GM12878 (cell line): ENCODE data around the gene LMCD1. TPM values are rescaled to one million over a fixed set of nuclear protein-coding genes. Genes with fewer than 3 reads are reported as not detected.

ENCODE experiments used
- ATAC-seq: fragments of 200-7000 bp; cut with Tn5 transposase; 3 replicates; pipeline ENCODE4 v1.9.1; 2020; ENCODE audit warnings: mild to moderate bottlenecking, moderate library complexity
- BruUV-seq: library from RNA; stranded (reverse); fragments of 400-500 nt; replicated peaks from 2 replicates; lab custom pipeline; 2021; lab: Mats Ljungman, UMichigan
- CTCF ChIA-PET: fragments of 300-600 bp; sonication (Branson Sonifier 250); formaldehyde crosslinking; extraction: SDS; loops from one replicate; lab custom pipeline; 2021; ENCODE audit warnings: inconsistent platforms; lab: Yijun Ruan, JAX
- POLR2A ChIA-PET: fragments of 350-600 bp; formaldehyde crosslinking; extraction: SDS; loops from one replicate; lab custom pipeline; 2021; ENCODE audit warnings: inconsistent platforms; lab: Charles Lee
- RAD21 ChIA-PET: fragments of 300-600 bp; sonication (Branson Sonifier 250); formaldehyde crosslinking; loops from one replicate; lab custom pipeline; 2023; ENCODE audit warnings: antibody characterized with exemption; ENCODE audit not compliant: unreplicated experiment; lab: Charles Lee
- SMC1A ChIA-PET: fragments of 300-600 bp; sonication (Branson Sonifier 250); formaldehyde crosslinking; loops from one replicate; lab custom pipeline; 2023; ENCODE audit not compliant: unreplicated experiment, uncharacterized antibody; lab: Charles Lee
- DNase-seq: peaks from one replicate; pipeline ENCODE4 v3.0.0-alpha.2; 2011; ENCODE audit warnings: low read depth, low spot score
- FAIRE-seq: peaks from 3 replicates; lab custom pipeline; 2011; peaks lifted over from hg19 to GRCh38; lab: Jason Lieb, UNC
- H2AFZ ChIP-seq: 2 replicates; pipeline ENCODE4 v1.6.0; 2011; ENCODE audit warnings: low read depth, low read length, control low read depth; ENCODE audit not compliant: control insufficient read depth
- H3K27ac ChIP-seq: 2 replicates; pipeline ENCODE4 v1.5.1; 2011; ENCODE audit warnings: control low read depth; ENCODE audit not compliant: control insufficient read depth, insufficient read depth
- H3K27me3 ChIP-seq, 2 experiments: replicated peaks in 1 of 2; 2 replicates each; pipeline versions ENCODE4 v1.6.0 to v1.6.1; 2011; ENCODE audit warnings: low read length in 1 of 2; ENCODE audit not compliant: control insufficient read depth in 2 of 2, insufficient read depth in 2 of 2
- H3K36me3 ChIP-seq, 2 experiments: 2 replicates each; pipeline ENCODE4 v1.5.1; 2011; ENCODE audit warnings: low read length in 1 of 2; ENCODE audit not compliant: control insufficient read depth in 2 of 2, insufficient read depth in 2 of 2
- H3K4me1 ChIP-seq: 2 replicates; pipeline ENCODE4 v1.6.1; 2011; ENCODE audit warnings: mild to moderate bottlenecking, low read length, moderate library complexity, mixed read lengths; ENCODE audit not compliant: control insufficient read depth, insufficient read depth
- H3K4me2 ChIP-seq: 2 replicates; pipeline ENCODE4 v1.6.0; 2011; ENCODE audit warnings: control low read depth; ENCODE audit not compliant: control insufficient read depth, insufficient read depth
- H3K4me3 ChIP-seq: fragments of 200-600 bp; sonication (generic); 2 replicates; pipeline ENCODE4 v1.5.1; 2016
- H3K79me2 ChIP-seq: 2 replicates; pipeline ENCODE4 v1.6.0; 2011; ENCODE audit warnings: low read length; ENCODE audit not compliant: control insufficient read depth, insufficient read depth
- H3K9ac ChIP-seq: 2 replicates; pipeline ENCODE4 v1.8.0; 2011; ENCODE audit warnings: low read length, control low read depth, mixed read lengths; ENCODE audit not compliant: control insufficient read depth, insufficient read depth
- H3K9me3 ChIP-seq: replicated peaks from 3 replicates; pipeline ENCODE4 v1.5.1; 2011; ENCODE audit warnings: mild to moderate bottlenecking, low read length; ENCODE audit not compliant: control insufficient read depth, insufficient read depth
- H4K20me1 ChIP-seq: 2 replicates; pipeline ENCODE4 v1.6.0; 2011; ENCODE audit not compliant: control insufficient read depth, insufficient read depth
- CBFB ChIP-seq: IDR thresholded peaks from 2 replicates; pipeline ENCODE4 v1.6.1; 2016; ENCODE audit warnings: antibody characterized with exemption, low read depth
- MYC ChIP-seq: IDR thresholded peaks from 2 replicates; pipeline ENCODE4 v1.6.1; 2011; ENCODE audit warnings: mild to moderate bottlenecking, low read length, moderate library complexity, inconsistent platforms; ENCODE audit not compliant: insufficient read depth, insufficient replicate concordance, insufficient read length, severe bottlenecking
- NRF1 ChIP-seq: conservative IDR thresholded peaks from 2 replicates; pipeline ENCODE4 v1.6.1; 2011; ENCODE audit warnings: mild to moderate bottlenecking, low read depth, low read length, improper control_type of control experiment
- POLR2AphosphoS2 ChIP-seq: IDR thresholded peaks from 2 replicates; pipeline ENCODE4 v1.6.1; 2011; ENCODE audit warnings: low read depth, mild to moderate bottlenecking, low read length, improper control_type of control experiment, moderate library complexity
- RBBP5 ChIP-seq: fragments of 200-600 bp; sonication (generic); conservative IDR thresholded peaks from 2 replicates; pipeline ENCODE4 v1.6.1; 2016
- SREBF1 ChIP-seq: IDR thresholded peaks from 2 replicates; pipeline ENCODE4 v1.6.1; 2012; ENCODE audit warnings: mild to moderate bottlenecking, low read length
- ZNF217 ChIP-seq: fragments of 450-650 bp; IDR thresholded peaks from 2 replicates; pipeline ENCODE4 v1.6.1; 2017; ENCODE audit warnings: antibody characterized with exemption, mild to moderate bottlenecking
- WGBS: methylation state at CpG from one replicate; pipeline ENCODE4 v1.1.6; 2016; ENCODE audit warnings: low lambda C conversion rate; ENCODE audit not compliant: insufficient replicate concordance, insufficient coverage; ENCODE audit errors: missing lambda C conversion rate; 5-methylcytosine and 5-hydroxymethylcytosine counted together
- in situ Hi-C: fragments of 300-500 bp; cut with MboI; formaldehyde crosslinking; loops from 9 replicates; pipeline ENCODE4 v1.14.3; 2018; ENCODE audit warnings: mixed read lengths
- intact Hi-C: fragments of 100-400 bp; cut with micrococcal nuclease; formaldehyde crosslinking; loops from one replicate; pipeline ENCODE4 v1.14.2; 2022; ENCODE audit not compliant: unreplicated experiment
- polyA plus RNA-seq, 11 experiments: library from polyadenylated mRNA; depleted of rRNA in 4 of 11; unstranded in 6 of 11; stranded (reverse) in 5 of 11; fragments of >200 nt; fragmentation: Nextera tagmentation in 4 of 11; fragmentation: Illumina TruSeq in 1 of 11; extraction: Ambion mirVana in 4 of 11; extraction: Trizol in 1 of 11; gene quantifications; 1 replicate in 1 of 11; 2 replicates in 10 of 11; pipeline versions ENCODE4 v1.2.1 to v1.2.3, GENCODE V29; 2011 to 2016; ENCODE audit warnings: inconsistent platforms in 2 of 11, missing spikeins in 2 of 11, low read depth in 1 of 11
- total RNA-seq, 4 experiments: library from RNA; depleted of rRNA in 3 of 4; stranded (reverse); fragments of >200 nt in 3 of 4; fragmentation: Illumina TruSeq in 1 of 4; extraction: Trizol in 1 of 4; gene quantifications; 2 replicates each; pipeline versions ENCODE4 v1.2.1 to v1.2.3, GENCODE V29; 2013 to 2021
- TF ChIP-seq, protein P1 (sequence below): fragments of 450-650 bp; IDR thresholded peaks from 2 replicates; pipeline ENCODE4 v1.6.1; 2016; ENCODE audit warnings: mild to moderate bottlenecking, moderate library complexity, borderline replicate concordance
- TF ChIP-seq, protein P2 (sequence below): fragments of 450-650 bp; formaldehyde crosslinking; IDR thresholded peaks from 2 replicates; pipeline ENCODE4 v1.4.0; 2020; ENCODE audit warnings: mild to moderate bottlenecking, moderate library complexity
- TF ChIP-seq, protein P3 (sequence below): fragments of 450-650 bp; IDR thresholded peaks from 2 replicates; pipeline ENCODE4 v1.6.1; 2018; ENCODE audit warnings: borderline replicate concordance, mild to moderate bottlenecking; ENCODE audit not compliant: partially characterized antibody
- TF ChIP-seq, protein P4 (sequence below): IDR thresholded peaks from 2 replicates; pipeline ENCODE4 v1.6.1; 2011; ENCODE audit warnings: low read depth, low read length, improper control_type of control experiment, borderline replicate concordance

The LMCD1 gene
- total and polyA plus RNA-seq, 10 of the 15 experiments (the other 5 are each of a cell fraction or from before 2014, with no cell fraction given), result 0.27 to 6.4 (median 1.7) TPM

DNA sequence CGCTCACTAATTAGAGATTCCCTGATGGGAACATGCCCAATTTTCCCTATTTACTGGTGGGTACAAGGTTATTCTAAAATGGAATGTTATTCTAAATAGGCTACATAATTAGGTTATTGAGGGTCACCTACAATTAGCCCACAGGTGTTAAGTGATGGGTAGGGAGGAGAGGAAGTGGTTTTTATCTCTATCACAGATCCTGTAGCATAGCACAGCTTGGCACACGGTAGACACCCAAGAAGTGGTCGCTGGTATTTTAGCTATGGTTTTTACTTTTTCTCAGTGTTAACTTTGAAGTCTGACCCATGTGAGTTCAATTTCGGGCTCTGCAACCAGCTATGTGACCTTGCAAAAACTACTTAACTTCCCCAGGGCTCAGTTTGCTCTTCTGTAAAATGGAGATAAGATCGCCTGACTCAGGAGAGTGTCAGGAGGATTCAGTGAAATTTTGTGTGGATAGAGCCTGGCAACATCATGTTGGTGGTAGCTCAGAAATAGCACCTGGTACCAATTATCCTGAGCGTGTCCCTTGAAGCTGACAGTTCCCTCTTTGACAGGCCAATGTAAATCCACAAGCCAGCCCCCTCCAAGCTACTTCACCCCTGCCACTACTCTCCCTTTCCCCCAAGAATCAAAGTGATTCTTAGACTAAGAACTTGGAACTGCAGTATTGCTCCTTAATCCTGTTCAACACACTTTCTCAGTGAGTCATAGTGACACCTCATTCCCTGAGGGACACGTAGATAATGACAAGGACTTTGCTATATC lies 8.7 kb upstream of the LMCD1 start:
- WGBS, result 35% methylated on average over 7 of the region's 7 CpGs
- TF ChIP-seq MYC (no peak), SREBF1 (no peak), CBFB (no peak), NRF1 (no peak), RBBP5 (no peak), POLR2AphosphoS2 (no peak), ZNF217 (no peak)
- TF ChIP-seq, protein P1, sequence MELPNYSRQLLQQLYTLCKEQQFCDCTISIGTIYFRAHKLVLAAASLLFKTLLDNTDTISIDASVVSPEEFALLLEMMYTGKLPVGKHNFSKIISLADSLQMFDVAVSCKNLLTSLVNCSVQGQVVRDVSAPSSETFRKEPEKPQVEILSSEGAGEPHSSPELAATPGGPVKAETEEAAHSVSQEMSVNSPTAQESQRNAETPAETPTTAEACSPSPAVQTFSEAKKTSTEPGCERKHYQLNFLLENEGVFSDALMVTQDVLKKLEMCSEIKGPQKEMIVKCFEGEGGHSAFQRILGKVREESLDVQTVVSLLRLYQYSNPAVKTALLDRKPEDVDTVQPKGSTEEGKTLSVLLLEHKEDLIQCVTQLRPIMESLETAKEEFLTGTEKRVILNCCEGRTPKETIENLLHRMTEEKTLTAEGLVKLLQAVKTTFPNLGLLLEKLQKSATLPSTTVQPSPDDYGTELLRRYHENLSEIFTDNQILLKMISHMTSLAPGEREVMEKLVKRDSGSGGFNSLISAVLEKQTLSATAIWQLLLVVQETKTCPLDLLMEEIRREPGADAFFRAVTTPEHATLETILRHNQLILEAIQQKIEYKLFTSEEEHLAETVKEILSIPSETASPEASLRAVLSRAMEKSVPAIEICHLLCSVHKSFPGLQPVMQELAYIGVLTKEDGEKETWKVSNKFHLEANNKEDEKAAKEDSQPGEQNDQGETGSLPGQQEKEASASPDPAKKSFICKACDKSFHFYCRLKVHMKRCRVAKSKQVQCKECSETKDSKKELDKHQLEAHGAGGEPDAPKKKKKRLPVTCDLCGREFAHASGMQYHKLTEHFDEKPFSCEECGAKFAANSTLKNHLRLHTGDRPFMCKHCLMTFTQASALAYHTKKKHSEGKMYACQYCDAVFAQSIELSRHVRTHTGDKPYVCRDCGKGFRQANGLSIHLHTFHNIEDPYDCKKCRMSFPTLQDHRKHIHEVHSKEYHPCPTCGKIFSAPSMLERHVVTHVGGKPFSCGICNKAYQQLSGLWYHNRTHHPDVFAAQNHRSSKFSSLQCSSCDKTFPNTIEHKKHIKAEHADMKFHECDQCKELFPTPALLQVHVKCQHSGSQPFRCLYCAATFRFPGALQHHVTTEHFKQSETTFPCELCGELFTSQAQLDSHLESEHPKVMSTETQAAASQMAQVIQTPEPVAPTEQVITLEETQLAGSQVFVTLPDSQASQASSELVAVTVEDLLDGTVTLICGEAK, result no peak
- TF ChIP-seq, protein P2, sequence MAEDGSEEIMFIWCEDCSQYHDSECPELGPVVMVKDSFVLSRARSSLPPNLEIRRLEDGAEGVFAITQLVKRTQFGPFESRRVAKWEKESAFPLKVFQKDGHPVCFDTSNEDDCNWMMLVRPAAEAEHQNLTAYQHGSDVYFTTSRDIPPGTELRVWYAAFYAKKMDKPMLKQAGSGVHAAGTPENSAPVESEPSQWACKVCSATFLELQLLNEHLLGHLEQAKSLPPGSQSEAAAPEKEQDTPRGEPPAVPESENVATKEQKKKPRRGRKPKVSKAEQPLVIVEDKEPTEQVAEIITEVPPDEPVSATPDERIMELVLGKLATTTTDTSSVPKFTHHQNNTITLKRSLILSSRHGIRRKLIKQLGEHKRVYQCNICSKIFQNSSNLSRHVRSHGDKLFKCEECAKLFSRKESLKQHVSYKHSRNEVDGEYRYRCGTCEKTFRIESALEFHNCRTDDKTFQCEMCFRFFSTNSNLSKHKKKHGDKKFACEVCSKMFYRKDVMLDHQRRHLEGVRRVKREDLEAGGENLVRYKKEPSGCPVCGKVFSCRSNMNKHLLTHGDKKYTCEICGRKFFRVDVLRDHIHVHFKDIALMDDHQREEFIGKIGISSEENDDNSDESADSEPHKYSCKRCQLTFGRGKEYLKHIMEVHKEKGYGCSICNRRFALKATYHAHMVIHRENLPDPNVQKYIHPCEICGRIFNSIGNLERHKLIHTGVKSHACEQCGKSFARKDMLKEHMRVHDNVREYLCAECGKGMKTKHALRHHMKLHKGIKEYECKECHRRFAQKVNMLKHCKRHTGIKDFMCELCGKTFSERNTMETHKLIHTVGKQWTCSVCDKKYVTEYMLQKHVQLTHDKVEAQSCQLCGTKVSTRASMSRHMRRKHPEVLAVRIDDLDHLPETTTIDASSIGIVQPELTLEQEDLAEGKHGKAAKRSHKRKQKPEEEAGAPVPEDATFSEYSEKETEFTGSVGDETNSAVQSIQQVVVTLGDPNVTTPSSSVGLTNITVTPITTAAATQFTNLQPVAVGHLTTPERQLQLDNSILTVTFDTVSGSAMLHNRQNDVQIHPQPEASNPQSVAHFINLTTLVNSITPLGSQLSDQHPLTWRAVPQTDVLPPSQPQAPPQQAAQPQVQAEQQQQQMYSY (CRISPR knock-in tag), result no peak
- TF ChIP-seq, protein P3, sequence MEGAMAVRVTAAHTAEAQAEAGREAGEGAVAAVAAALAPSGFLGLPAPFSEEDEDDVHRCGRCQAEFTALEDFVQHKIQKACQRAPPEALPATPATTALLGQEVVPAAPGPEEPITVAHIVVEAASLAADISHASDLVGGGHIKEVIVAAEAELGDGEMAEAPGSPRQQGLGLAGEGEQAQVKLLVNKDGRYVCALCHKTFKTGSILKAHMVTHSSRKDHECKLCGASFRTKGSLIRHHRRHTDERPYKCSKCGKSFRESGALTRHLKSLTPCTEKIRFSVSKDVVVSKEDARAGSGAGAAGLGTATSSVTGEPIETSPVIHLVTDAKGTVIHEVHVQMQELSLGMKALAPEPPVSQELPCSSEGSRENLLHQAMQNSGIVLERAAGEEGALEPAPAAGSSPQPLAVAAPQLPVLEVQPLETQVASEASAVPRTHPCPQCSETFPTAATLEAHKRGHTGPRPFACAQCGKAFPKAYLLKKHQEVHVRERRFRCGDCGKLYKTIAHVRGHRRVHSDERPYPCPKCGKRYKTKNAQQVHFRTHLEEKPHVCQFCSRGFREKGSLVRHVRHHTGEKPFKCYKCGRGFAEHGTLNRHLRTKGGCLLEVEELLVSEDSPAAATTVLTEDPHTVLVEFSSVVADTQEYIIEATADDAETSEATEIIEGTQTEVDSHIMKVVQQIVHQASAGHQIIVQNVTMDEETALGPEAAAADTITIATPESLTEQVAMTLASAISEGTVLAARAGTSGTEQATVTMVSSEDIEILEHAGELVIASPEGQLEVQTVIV, result no peak
- TF ChIP-seq, protein P4, sequence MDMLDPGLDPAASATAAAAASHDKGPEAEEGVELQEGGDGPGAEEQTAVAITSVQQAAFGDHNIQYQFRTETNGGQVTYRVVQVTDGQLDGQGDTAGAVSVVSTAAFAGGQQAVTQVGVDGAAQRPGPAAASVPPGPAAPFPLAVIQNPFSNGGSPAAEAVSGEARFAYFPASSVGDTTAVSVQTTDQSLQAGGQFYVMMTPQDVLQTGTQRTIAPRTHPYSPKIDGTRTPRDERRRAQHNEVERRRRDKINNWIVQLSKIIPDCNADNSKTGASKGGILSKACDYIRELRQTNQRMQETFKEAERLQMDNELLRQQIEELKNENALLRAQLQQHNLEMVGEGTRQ, result no peak

More for the DNA sequence above, 8.7 kb upstream of the LMCD1 start:
- no peak for DNase-seq
- Histone ChIP-seq H3K4me2 (no peak overlapping the region), H3K79me2 (no peaks in the 10 kb centered on the region), H3K9ac (no peak overlapping the region), H3K36me3 (no peaks in the 10 kb centered on the region), H3K4me1 (no peaks in the 10 kb centered on the region), H3K4me3 (no peak overlapping the region), H4K20me1 (no peaks in the 10 kb centered on the region), H2AFZ (no peak overlapping the region), H3K27me3 (no peaks in the 10 kb centered on the region), H3K9me3 (no peaks in the 10 kb centered on the region), H3K27ac (no peak overlapping the region)
- intact Hi-C loops (no loop called here), in situ Hi-C loops (no loop called here)
- ChIA-PET RAD21 (interaction anchor here (1.2 kb wide), 1 partner anchor 9 kb away, joined by 4 read pairs; the partner anchor contains the start of gene LMCD1), POLR2A (no interaction called here), SMC1A (interaction anchor here (0.7 to 0.8 kb wide), 2 partner anchors 9 to 36 kb away, joined by 3 read pairs; partner anchors contain the start of gene LMCD1), CTCF (interaction anchor here (0.8 to 1.3 kb wide), 3 partner anchors 8 to 170 kb away, joined by 3 read pairs; partner anchors contain the start of gene LMCD1)
- ATAC-seq, result no peak
- no peak for FAIRE-seq
- no TSS peak for BruUV-seq
